IPS-15b (cell line): ENCODE data around the gene TXNL1.

ENCODE experiments used
- H3K27me3 ChIP-seq: one replicate; pipeline ENCODE4 v1.6.1; 2013; ENCODE audit warnings: low read length; ENCODE audit not compliant: control insufficient read depth, insufficient read depth
- H3K36me3 ChIP-seq: one replicate; pipeline ENCODE4 v1.6.1; 2013; ENCODE audit warnings: low read length; ENCODE audit not compliant: control insufficient read depth, insufficient read depth
- H3K4me1 ChIP-seq: one replicate; pipeline ENCODE4 v1.6.1; 2013; ENCODE audit warnings: mild to moderate bottlenecking, low read length; ENCODE audit not compliant: control insufficient read depth, insufficient read depth
- H3K4me3 ChIP-seq: one replicate; pipeline ENCODE4 v1.5.1; 2013; ENCODE audit warnings: low read depth, low read length
- H3K9ac ChIP-seq: one replicate; pipeline ENCODE4 v1.6.1; 2013; ENCODE audit warnings: low read depth, mild to moderate bottlenecking, low read length
- H3K9me3 ChIP-seq: one replicate; pipeline ENCODE4 v1.6.1; 2013; ENCODE audit warnings: mild to moderate bottlenecking, low read length; ENCODE audit not compliant: control insufficient read depth, insufficient read depth

The TXNL1 gene

DNA sequence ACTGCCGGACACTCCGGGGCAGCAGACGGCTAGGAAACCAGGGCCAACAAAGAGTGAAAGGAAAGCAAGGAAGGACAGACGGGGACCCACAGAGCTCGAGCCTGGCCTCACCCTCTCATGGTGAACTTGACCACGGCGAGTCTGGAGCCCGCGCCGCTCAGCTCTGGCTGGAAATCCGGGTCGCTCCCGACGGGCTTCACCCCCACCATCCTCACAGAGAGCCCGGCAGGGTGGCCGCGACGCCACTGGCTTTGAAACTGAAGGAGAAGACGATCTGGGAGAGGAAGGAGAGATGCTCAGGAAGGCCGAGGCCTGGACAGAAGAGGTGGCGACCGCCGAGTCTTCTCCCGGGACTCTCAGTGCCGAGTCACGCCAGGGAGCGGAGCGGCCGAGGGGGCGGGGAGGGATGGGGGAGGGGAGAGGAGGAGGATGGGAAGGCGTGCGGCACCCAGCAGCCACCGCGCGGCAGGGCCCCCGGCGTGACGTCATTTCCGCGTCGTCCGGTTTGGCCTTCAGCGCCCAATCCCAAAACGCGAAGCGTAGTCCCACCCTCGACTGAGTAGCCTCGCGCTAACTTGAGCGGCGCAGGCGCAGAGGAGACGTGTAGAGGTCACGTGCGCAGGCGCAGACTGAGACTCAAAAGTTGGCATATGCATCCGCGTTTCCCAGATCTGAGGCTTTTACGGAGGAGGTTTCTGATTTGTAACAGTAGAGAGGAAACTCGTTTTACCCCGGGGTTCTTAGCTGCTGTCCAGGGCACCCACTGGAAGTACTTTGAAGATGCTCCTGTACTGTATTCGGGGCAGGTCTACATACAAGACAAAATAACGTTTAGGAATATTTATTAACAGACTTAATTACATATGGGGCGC is at the start of gene TXNL1:
Gene TXNL1, minus strand, starts transcription at position 361 of the 872 bp plus-strand sequence. Its CDS starts 152 bp downstream, at position 209.
- Histone ChIP-seq H3K9ac (peak within 1 kb of the TSS; percentile 94), H3K4me1 (peaks cover 4% of the 10 kb centered on the region), H3K4me3 (peak within 1 kb of the TSS; percentile 79), H3K36me3 (no peaks in the 10 kb centered on the region), H3K27me3 (no peaks in the 10 kb centered on the region), H3K9me3 (no peaks in the 10 kb centered on the region)

- Histone ChIP-seq H3K4me3 (no peak overlapping the region), H3K9ac (no peak overlapping the region), H3K9me3 (no peaks in the 10 kb centered on the region), H3K4me1 (no peaks in the 10 kb centered on the region), H3K36me3 (no peaks in the 10 kb centered on the region), H3K27me3 (no peaks in the 10 kb centered on the region)
Measured at GRCh38 chr18:56684277-56684676, 45.9 kb upstream of the TXNL1 start.

GRCh38 chr18:56678836-56679565 is 40.6 kb upstream of the TXNL1 start:
- Histone ChIP-seq H3K4me1 (no peaks in the 10 kb centered on the region), H3K4me3 (no peak overlapping the region), H3K9ac (no peak overlapping the region), H3K9me3 (no peaks in the 10 kb centered on the region), H3K36me3 (no peaks in the 10 kb centered on the region), H3K27me3 (no peaks in the 10 kb centered on the region)

GRCh38 chr18:56676639-56677038 is 38.2 kb upstream of the TXNL1 start:
- Histone ChIP-seq H3K9me3 (no peaks in the 10 kb centered on the region), H3K9ac (no peak overlapping the region)

GRCh38 chr18:56672981-56673380 is 34.6 kb upstream of the TXNL1 start:
- no peak overlapping the region for H3K4me3 ChIP-seq
- no peaks in the 10 kb centered on the region for H3K36me3 ChIP-seq
- H3K4me1 ChIP-seq, result no peaks in the 10 kb centered on the region
- H3K9me3 ChIP-seq, result no peaks in the 10 kb centered on the region
- H3K9ac ChIP-seq, result no peak overlapping the region
- H3K27me3 ChIP-seq, result no peaks in the 10 kb centered on the region

More at GRCh38 chr18:56676639-56677038, 38.2 kb upstream of the TXNL1 start:
- H3K27me3 ChIP-seq, result no peaks in the 10 kb centered on the region
- H3K36me3 ChIP-seq, result no peaks in the 10 kb centered on the region
- H3K4me3 ChIP-seq, result no peak overlapping the region
- H3K4me1 ChIP-seq, result no peaks in the 10 kb centered on the region

DNA sequence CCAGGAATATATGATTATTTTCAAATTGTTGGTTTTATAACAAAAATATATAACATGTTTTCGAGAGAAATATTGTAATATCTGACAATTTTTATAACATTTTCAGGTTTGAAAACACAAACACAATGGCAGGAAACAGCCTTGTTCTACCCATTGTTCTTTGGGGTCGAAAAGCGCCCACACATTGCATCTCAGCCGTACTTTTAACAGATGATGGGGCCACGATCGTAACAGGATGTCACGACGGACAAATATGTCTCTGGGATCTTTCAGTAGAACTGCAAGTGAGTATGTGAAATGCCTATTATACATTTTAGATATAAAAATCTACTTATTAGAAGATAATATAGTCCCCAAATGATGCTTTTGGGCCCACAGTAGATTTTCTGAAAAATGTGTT is 34.0 kb upstream of the TXNL1 start:
- Histone ChIP-seq H3K4me1 (no peaks in the 10 kb centered on the region), H3K27me3 (no peaks in the 10 kb centered on the region), H3K4me3 (no peak overlapping the region), H3K9me3 (no peaks in the 10 kb centered on the region), H3K36me3 (no peaks in the 10 kb centered on the region), H3K9ac (no peak overlapping the region)

DNA sequence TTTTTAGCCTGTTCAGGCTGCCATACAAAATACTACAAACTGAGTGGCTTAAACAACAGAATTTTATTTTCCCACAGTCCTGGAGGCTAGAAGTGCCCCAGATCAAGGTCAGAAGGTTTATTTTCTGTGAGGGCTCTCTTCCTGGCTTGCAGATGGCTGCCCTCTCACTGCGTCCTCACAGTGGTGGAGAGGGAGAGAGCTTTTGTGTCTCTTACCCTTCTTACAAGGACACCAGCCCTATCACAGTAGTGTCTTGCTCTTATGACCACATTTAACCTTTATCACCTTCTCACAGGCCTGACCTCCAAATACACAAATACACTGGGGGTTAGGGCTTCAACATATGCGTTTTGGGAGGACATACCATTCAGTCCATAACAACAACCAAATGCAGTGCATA is 24.5 kb upstream of the TXNL1 start:
- no peak overlapping the region for H3K9ac ChIP-seq
- H3K4me1 ChIP-seq, result no peaks in the 10 kb centered on the region
- H3K9me3 ChIP-seq, result no peaks in the 10 kb centered on the region
- H3K4me3 ChIP-seq, result no peak overlapping the region
- H3K27me3 ChIP-seq, result no peaks in the 10 kb centered on the region
- no peaks in the 10 kb centered on the region for H3K36me3 ChIP-seq

DNA sequence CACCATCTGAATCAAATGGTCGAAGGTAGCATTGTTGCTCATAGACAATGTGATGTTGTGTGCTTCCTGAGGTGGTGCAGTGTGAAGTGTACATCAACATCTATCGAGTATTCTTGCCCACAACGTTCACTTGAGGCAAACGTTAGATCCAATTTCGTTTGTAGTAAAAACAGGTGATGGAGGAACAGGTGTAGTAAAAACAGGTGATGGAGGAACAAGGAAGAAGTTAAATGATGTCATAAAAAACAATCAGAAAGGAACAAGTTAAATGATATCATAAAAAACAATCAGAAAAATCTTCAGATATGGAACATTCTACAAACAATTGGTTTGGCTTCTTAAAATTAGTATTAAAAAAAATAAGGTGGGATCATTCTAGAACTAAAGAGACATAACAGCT is 24.1 kb upstream of the TXNL1 start:
- H3K36me3 ChIP-seq, result no peaks in the 10 kb centered on the region
- no peaks in the 10 kb centered on the region for H3K4me1 ChIP-seq
- H3K9ac ChIP-seq, result no peak overlapping the region
- H3K27me3 ChIP-seq, result no peaks in the 10 kb centered on the region
- no peaks in the 10 kb centered on the region for H3K9me3 ChIP-seq
- no peak overlapping the region for H3K4me3 ChIP-seq

DNA sequence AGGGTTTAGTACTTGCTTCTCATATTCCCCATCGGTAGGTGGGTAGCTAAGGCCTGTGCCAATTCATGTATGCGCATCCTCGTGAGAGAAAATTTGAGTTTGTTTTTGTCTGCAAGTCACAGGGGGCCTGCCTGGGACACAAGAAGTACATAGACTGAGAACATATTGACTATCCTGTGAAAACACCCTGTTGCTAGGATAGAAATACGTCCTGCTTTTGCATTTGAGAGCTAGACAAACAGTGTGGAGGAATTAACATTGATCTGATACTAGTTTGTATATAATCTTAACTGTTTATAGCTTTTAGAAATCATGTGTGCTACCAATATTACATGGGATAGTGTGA is 23.6 kb upstream of the TXNL1 start:
- H3K27me3 ChIP-seq, result no peaks in the 10 kb centered on the region
- H3K4me1 ChIP-seq, result no peaks in the 10 kb centered on the region
- H3K9me3 ChIP-seq, result no peaks in the 10 kb centered on the region
- no peak overlapping the region for H3K4me3 ChIP-seq
- no peak overlapping the region for H3K9ac ChIP-seq
- H3K36me3 ChIP-seq, result no peaks in the 10 kb centered on the region

GRCh38 chr18:56661360-56662062 is 23.1 kb upstream of the TXNL1 start:
- Histone ChIP-seq H3K36me3 (no peaks in the 10 kb centered on the region), H3K9ac (no peak overlapping the region), H3K4me1 (no peaks in the 10 kb centered on the region), H3K27me3 (no peaks in the 10 kb centered on the region), H3K4me3 (no peak overlapping the region), H3K9me3 (no peaks in the 10 kb centered on the region)

DNA sequence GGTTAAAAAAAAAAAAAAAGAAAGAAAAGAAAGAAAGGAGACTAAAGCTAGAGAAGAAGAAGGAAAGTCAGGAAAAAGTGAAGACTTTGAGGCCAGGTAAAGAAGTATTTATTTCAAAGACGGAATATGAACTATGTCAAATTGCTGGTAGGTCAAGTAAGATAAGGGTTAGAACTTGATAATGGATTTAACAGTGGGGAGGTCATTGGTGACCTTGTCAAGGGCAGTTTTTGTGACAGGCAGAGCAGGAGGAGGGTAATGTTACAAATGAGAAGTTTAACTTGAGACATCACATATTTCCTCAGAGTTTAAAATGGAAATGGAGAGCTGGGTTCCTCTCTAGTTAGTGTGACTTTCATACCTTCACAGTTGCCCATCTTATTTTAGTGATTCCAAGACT is 22.3 kb upstream of the TXNL1 start:
- no peaks in the 10 kb centered on the region for H3K27me3 ChIP-seq
- H3K9ac ChIP-seq, result no peak overlapping the region
- no peak overlapping the region for H3K4me3 ChIP-seq
- no peaks in the 10 kb centered on the region for H3K4me1 ChIP-seq
- H3K9me3 ChIP-seq, result no peaks in the 10 kb centered on the region
- no peaks in the 10 kb centered on the region for H3K36me3 ChIP-seq
